HepG2 (cell line): ENCODE measurements around the gene SOBP. TPM values are rescaled to one million over a fixed set of nuclear protein-coding genes. Genes with fewer than 3 reads are reported as not detected.
A peak's percentile ranks its signal among the peaks of the same experiment; 100 is the strongest.

ENCODE experiments used
- CCAR2 ChIP-seq: fragments of 200-400 bp; formaldehyde crosslinking; optimal IDR thresholded peaks from 2 replicates; pipeline ENCODE3; 2018; ENCODE audit warnings: low read depth, mild to moderate bottlenecking, low read length, moderate library complexity
- DPF2 ChIP-seq: sonication (generic); formaldehyde crosslinking; IDR thresholded peaks from 2 replicates; pipeline ENCODE4 v1.4.0; 2020; ENCODE audit warnings: mild to moderate bottlenecking, low read depth, missing genetic modification reagents, borderline replicate concordance
- DRAP1 ChIP-seq: IDR thresholded peaks from 2 replicates; pipeline ENCODE4 v1.6.1; 2016; ENCODE audit warnings: missing genetic modification reagents, missing compliant biosample characterization
- HNF4A ChIP-seq: sonication (generic); formaldehyde crosslinking; IDR thresholded peaks from 2 replicates; pipeline ENCODE4 v1.4.0; 2020; ENCODE audit warnings: missing genetic modification reagents
- HNRNPL ChIP-seq: fragments of 200-400 bp; formaldehyde crosslinking; IDR thresholded peaks from 2 replicates; pipeline ENCODE4 v1.6.1; 2017; ENCODE audit warnings: mild to moderate bottlenecking, low read depth, low read length
- HOXA3 ChIP-seq: sonication (generic); formaldehyde crosslinking; IDR thresholded peaks from 2 replicates; pipeline ENCODE4 v1.5.0; 2020; ENCODE audit warnings: missing genetic modification reagents
- ISL2 ChIP-seq: sonication (generic); formaldehyde crosslinking; IDR thresholded peaks from 2 replicates; pipeline ENCODE4 v1.5.0; 2020; ENCODE audit warnings: missing genetic modification reagents
- JUNB ChIP-seq: sonication (generic); formaldehyde crosslinking; IDR thresholded peaks from 2 replicates; pipeline ENCODE4 v1.8.0; 2022; ENCODE audit warnings: missing genetic modification reagents, mild to moderate bottlenecking, borderline replicate concordance
- NCOR1 ChIP-seq: fragments of 200-600 bp; sonication (generic); IDR thresholded peaks from 2 replicates; pipeline ENCODE4 v1.7.0; 2017; ENCODE audit warnings: antibody characterized with exemption, low read length, borderline replicate concordance
- RAD21 ChIP-seq: fragments of 450-650 bp; formaldehyde crosslinking; IDR thresholded peaks from 2 replicates; pipeline ENCODE4 v1.5.0; 2020; ENCODE audit warnings: mild to moderate bottlenecking
- RXRA ChIP-seq: sonication (generic); formaldehyde crosslinking; IDR thresholded peaks from 2 replicates; pipeline ENCODE4 v1.5.1; 2020; ENCODE audit warnings: missing genetic modification reagents
- SNAPC2 ChIP-seq: sonication (generic); formaldehyde crosslinking; IDR thresholded peaks from 2 replicates; pipeline ENCODE4 v1.8.1; 2022; ENCODE audit warnings: mild to moderate bottlenecking, missing genetic modification reagents
- SRSF9 ChIP-seq: fragments of 200-400 bp; formaldehyde crosslinking; IDR thresholded peaks from 2 replicates; pipeline ENCODE4 v1.6.1; 2018; ENCODE audit warnings: borderline replicate concordance, mild to moderate bottlenecking, low read depth, low read length; ENCODE audit not compliant: insufficient read depth, poor library complexity, severe bottlenecking
- TCF12 ChIP-seq, 2 experiments: fragments of 450-650 bp in 1 of 2; sonication (generic) in 1 of 2; formaldehyde crosslinking in 1 of 2; IDR thresholded peaks; 2 replicates each; pipeline versions ENCODE4 v1.6.1 to v1.8.0; 2017 to 2022; ENCODE audit warnings: antibody characterized with exemption in 1 of 2, mild to moderate bottlenecking in 1 of 2, missing genetic modification reagents in 1 of 2, moderate library complexity in 1 of 2
- ZBTB39 ChIP-seq: sonication (generic); formaldehyde crosslinking; IDR thresholded peaks from 2 replicates; pipeline ENCODE4 v1.5.0; 2020; ENCODE audit warnings: missing genetic modification reagents
- ZFP1 ChIP-seq: IDR thresholded peaks from 2 replicates; pipeline ENCODE4 v1.6.1; 2016
- ZNF275 ChIP-seq: sonication (generic); formaldehyde crosslinking; IDR thresholded peaks from 2 replicates; pipeline ENCODE4 v1.8.0; 2022; ENCODE audit warnings: missing genetic modification reagents, mild to moderate bottlenecking, inconsistent platforms, borderline replicate concordance
- ZNF720 ChIP-seq: sonication (generic); formaldehyde crosslinking; IDR thresholded peaks from 2 replicates; pipeline ENCODE4 v1.4.0; 2020; ENCODE audit warnings: missing genetic modification reagents
- ZNF792 ChIP-seq: IDR thresholded peaks from 2 replicates; pipeline ENCODE4 v1.6.1; 2016
- ZSCAN22 ChIP-seq: sonication (generic); formaldehyde crosslinking; IDR thresholded peaks from 2 replicates; pipeline ENCODE4 v1.4.0; 2020; ENCODE audit warnings: mild to moderate bottlenecking, missing genetic modification reagents
- polyA plus RNA-seq, 8 experiments: library from polyadenylated mRNA; depleted of rRNA in 3 of 8; stranded (reverse) in 7 of 8; unstranded in 1 of 8; fragments of >200 nt; fragmentation: Illumina TruSeq in 4 of 8; extraction: Trizol in 4 of 8; gene quantifications; 2 replicates each; pipeline versions ENCODE4 v1.2.1 to v1.2.3, GENCODE V29; 2011 to 2016; ENCODE audit warnings: low read depth in 4 of 8, missing spikeins in 1 of 8, mixed read lengths in 1 of 8; ENCODE audit not compliant: insufficient read depth in 1 of 8
- total RNA-seq, 5 experiments: library from RNA; depleted of rRNA; stranded (reverse); fragments of >200 nt; fragmentation: Illumina TruSeq; extraction: Trizol; gene quantifications; 2 replicates each; pipeline ENCODE4 v1.2.3, GENCODE V29; 2016; ENCODE audit warnings: low read depth in 1 of 5
- TF ChIP-seq, protein P1 (sequence below): sonication (generic); formaldehyde crosslinking; IDR thresholded peaks from 2 replicates; pipeline ENCODE4 v1.5.1; 2020; ENCODE audit warnings: mild to moderate bottlenecking, missing genetic modification reagents, borderline replicate concordance

Gene SOBP
- total and polyA plus RNA-seq, 2 of the 13 experiments (the other 11 are each of a cell fraction or from before 2014, with no cell fraction given) = 1.5 to 6.9 TPM

GRCh38 chr6:107540465-107540857 is 50.5 kb downstream of the SOBP start (continued):
- TF ChIP-seq DRAP1 (CRISPR knock-in tag) (peak; percentile 20; the same call in 1 of the 2 replicates), ZNF275 (CRISPR knock-in tag) (no peak; the same call in 1 of the 2 replicates), RXRA (CRISPR knock-in tag) (peak; percentile 69; the same call in 1 of the 2 replicates), HNF4A (peak; percentile 97), ZNF720 (CRISPR knock-in tag) (no peak), ISL2 (peak; percentile 98), DPF2 (CRISPR knock-in tag) (peak; percentile 93), HNRNPL (no peak), RAD21 (CRISPR knock-in tag) (no peak), ZSCAN22 (CRISPR knock-in tag) (0 out of 2 replicates have a peak, but pooled peaks have one; percentile 49), ZFP1 (CRISPR knock-in tag) (0 out of 2 replicates have a peak, but pooled peaks have one; percentile 48), SNAPC2 (CRISPR knock-in tag) (0 out of 2 replicates have a peak, but pooled peaks have one; percentile 69), JUNB (peak; percentile 18; the same call in 1 of the 2 replicates), SRSF9 (no peak), ZBTB39 (CRISPR knock-in tag) (0 out of 2 replicates have a peak, but pooled peaks have one; percentile 37), TCF12 (IDR thresholded peaks at IDR 0.05) (no peak), TCF12 (CRISPR knock-in tag; IDR thresholded peaks at IDR 0.05) (peak; percentile 48; the same call in 1 of the 2 replicates), NCOR1 (peak; percentile 93), HOXA3 (peak; percentile 66; the same call in 1 of the 2 replicates), ZNF792 (CRISPR knock-in tag) (peak; percentile 86), CCAR2 (no peak)
- TF ChIP-seq, protein P1, sequence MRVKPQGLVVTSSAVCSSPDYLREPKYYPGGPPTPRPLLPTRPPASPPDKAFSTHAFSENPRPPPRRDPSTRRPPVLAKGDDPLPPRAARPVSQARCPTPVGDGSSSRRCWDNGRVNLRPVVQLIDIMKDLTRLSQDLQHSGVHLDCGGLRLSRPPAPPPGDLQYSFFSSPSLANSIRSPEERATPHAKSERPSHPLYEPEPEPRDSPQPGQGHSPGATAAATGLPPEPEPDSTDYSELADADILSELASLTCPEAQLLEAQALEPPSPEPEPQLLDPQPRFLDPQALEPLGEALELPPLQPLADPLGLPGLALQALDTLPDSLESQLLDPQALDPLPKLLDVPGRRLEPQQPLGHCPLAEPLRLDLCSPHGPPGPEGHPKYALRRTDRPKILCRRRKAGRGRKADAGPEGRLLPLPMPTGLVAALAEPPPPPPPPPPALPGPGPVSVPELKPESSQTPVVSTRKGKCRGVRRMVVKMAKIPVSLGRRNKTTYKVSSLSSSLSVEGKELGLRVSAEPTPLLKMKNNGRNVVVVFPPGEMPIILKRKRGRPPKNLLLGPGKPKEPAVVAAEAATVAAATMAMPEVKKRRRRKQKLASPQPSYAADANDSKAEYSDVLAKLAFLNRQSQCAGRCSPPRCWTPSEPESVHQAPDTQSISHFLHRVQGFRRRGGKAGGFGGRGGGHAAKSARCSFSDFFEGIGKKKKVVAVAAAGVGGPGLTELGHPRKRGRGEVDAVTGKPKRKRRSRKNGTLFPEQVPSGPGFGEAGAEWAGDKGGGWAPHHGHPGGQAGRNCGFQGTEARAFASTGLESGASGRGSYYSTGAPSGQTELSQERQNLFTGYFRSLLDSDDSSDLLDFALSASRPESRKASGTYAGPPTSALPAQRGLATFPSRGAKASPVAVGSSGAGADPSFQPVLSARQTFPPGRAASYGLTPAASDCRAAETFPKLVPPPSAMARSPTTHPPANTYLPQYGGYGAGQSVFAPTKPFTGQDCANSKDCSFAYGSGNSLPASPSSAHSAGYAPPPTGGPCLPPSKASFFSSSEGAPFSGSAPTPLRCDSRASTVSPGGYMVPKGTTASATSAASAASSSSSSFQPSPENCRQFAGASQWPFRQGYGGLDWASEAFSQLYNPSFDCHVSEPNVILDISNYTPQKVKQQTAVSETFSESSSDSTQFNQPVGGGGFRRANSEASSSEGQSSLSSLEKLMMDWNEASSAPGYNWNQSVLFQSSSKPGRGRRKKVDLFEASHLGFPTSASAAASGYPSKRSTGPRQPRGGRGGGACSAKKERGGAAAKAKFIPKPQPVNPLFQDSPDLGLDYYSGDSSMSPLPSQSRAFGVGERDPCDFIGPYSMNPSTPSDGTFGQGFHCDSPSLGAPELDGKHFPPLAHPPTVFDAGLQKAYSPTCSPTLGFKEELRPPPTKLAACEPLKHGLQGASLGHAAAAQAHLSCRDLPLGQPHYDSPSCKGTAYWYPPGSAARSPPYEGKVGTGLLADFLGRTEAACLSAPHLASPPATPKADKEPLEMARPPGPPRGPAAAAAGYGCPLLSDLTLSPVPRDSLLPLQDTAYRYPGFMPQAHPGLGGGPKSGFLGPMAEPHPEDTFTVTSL (CRISPR knock-in tag) = peak; percentile 93; the same call in 1 of the 2 replicates
